Stomach (tissue), 4 donors: ENCODE measurements around the gene MTMR1.

Experiments
- POLR2A ChIP-seq, 4 donors: fragments of 450-650 bp; IDR thresholded peaks; one replicate each; pipeline ENCODE4 v1.6.1; 2016; ENCODE audit warnings: antibody characterized with exemption in 4 of 4, control low read depth in 2 of 4, mild to moderate bottlenecking in 1 of 4, moderate library complexity in 1 of 4
- POLR2AphosphoS5 ChIP-seq, 3 donors: sonication (generic); formaldehyde crosslinking; IDR thresholded peaks; one replicate each; pipeline ENCODE4 v1.6.1; 2016; ENCODE audit warnings: antibody characterized with exemption in 3 of 3
- TF ChIP-seq, protein P1 (sequence below), 7 experiments: fragments of 450-650 bp in 4 of 7; fragments of 200-600 bp in 3 of 7; sonication (generic) in 3 of 7; IDR thresholded peaks; one replicate each; pipeline ENCODE4 v1.5.1; 2016 to 2019; ENCODE audit warnings: antibody characterized with exemption in 7 of 7, control low read depth in 2 of 7, mild to moderate bottlenecking in 1 of 7

DNA sequence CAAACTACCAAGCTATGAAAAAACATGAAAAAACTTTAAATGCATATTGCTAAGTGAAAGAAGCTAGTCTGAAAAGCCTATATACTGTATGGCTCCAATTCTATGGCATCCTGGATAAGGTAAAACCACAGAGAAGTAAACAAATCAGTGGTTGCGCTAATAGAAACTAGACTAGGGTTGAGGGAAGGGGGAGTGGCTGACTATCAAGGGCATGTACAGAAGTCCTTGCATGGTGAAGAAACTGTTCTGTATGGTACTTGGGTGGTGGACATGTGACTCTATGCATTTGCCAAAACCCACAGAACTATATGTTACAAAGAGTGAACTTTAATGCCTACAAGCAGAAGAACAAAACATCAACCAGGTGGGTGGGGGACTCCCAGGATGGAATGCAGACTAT, 96.8 kb downstream of the MTMR1 start:
- TF ChIP-seq POLR2A (IDR thresholded peaks at IDR 0.05) = no peak
- TF ChIP-seq, protein P1, sequence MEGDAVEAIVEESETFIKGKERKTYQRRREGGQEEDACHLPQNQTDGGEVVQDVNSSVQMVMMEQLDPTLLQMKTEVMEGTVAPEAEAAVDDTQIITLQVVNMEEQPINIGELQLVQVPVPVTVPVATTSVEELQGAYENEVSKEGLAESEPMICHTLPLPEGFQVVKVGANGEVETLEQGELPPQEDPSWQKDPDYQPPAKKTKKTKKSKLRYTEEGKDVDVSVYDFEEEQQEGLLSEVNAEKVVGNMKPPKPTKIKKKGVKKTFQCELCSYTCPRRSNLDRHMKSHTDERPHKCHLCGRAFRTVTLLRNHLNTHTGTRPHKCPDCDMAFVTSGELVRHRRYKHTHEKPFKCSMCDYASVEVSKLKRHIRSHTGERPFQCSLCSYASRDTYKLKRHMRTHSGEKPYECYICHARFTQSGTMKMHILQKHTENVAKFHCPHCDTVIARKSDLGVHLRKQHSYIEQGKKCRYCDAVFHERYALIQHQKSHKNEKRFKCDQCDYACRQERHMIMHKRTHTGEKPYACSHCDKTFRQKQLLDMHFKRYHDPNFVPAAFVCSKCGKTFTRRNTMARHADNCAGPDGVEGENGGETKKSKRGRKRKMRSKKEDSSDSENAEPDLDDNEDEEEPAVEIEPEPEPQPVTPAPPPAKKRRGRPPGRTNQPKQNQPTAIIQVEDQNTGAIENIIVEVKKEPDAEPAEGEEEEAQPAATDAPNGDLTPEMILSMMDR (IDR thresholded peaks at IDR 0.05) = no peak
- TF ChIP-seq POLR2AphosphoS5 (IDR thresholded peaks at IDR 0.05) = no peak
